ENCODE results near the gene CLCNKA.

GRCh38 chr1:15993666-15994065 lies 28.2 kb upstream of the CLCNKA start:
- TF ChIP-seq, protein P1, sequence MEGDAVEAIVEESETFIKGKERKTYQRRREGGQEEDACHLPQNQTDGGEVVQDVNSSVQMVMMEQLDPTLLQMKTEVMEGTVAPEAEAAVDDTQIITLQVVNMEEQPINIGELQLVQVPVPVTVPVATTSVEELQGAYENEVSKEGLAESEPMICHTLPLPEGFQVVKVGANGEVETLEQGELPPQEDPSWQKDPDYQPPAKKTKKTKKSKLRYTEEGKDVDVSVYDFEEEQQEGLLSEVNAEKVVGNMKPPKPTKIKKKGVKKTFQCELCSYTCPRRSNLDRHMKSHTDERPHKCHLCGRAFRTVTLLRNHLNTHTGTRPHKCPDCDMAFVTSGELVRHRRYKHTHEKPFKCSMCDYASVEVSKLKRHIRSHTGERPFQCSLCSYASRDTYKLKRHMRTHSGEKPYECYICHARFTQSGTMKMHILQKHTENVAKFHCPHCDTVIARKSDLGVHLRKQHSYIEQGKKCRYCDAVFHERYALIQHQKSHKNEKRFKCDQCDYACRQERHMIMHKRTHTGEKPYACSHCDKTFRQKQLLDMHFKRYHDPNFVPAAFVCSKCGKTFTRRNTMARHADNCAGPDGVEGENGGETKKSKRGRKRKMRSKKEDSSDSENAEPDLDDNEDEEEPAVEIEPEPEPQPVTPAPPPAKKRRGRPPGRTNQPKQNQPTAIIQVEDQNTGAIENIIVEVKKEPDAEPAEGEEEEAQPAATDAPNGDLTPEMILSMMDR (IDR thresholded peaks at IDR 0.05), result no peak
- TF ChIP-seq POLR2A (IDR thresholded peaks at IDR 0.05), result no peak

Data from testis (tissue), 2 donors.